ENCODE measurements around the gene PPARD.
A peak's percentile ranks its signal among the peaks of the same experiment; 100 is the strongest.

Gene PPARD

GRCh38 chr6:35385457-35386202, 43.3 kb downstream of the PPARD start:
- DNase-seq (ENCODE audit: low read depth in 1 of 2, low spot score in 1 of 2) = no peak
- H3K4me3 ChIP-seq (replicated peaks; ENCODE audit: insufficient read depth, low read length) = no peak overlapping the region
- TF ChIP-seq CTCF (IDR thresholded peaks at IDR 0.05; ENCODE audit: insufficient read depth, low read length) (no peak), SPI1 (IDR thresholded peaks at IDR 0.05; ENCODE audit: borderline replicate concordance, low read depth) (no peak), REST (IDR thresholded peaks at IDR 0.05; ENCODE audit: insufficient replicate concordance, low read depth) (no peak), GABPA (IDR thresholded peaks at IDR 0.05; ENCODE audit: low read depth) (no peak), POLR2AphosphoS5 (IDR thresholded peaks at IDR 0.05; ENCODE audit: low read depth) (no peak)
- no peaks in the 10 kb centered on the region for H3K27me3 ChIP-seq (ENCODE audit: insufficient read depth, poor library complexity, severe bottlenecking)
- H3K27ac ChIP-seq (replicated peaks) = no peak overlapping the region

- Histone ChIP-seq H3K4me3 (replicated peaks; ENCODE audit: insufficient read depth, low read length) (no peak overlapping the region), H3K27ac (replicated peaks) (no peak overlapping the region), H3K27me3 (ENCODE audit: insufficient read depth, poor library complexity, severe bottlenecking) (no peaks in the 10 kb centered on the region)
- no peak for TF ChIP-seq GABPA (IDR thresholded peaks at IDR 0.05; ENCODE audit: low read depth)
- TF ChIP-seq SPI1 (IDR thresholded peaks at IDR 0.05; ENCODE audit: borderline replicate concordance, low read depth) = no peak
- TF ChIP-seq POLR2AphosphoS5 (IDR thresholded peaks at IDR 0.05; ENCODE audit: low read depth) = no peak
- TF ChIP-seq CTCF (IDR thresholded peaks at IDR 0.05; ENCODE audit: insufficient read depth, low read length) = no peak
- no peak for TF ChIP-seq REST (IDR thresholded peaks at IDR 0.05; ENCODE audit: insufficient replicate concordance, low read depth)
- DNase-seq (ENCODE audit: low read depth in 1 of 2, low spot score in 1 of 2) = no peak
These were observed 44.6 kb downstream of the PPARD start for GRCh38 chr6:35386989-35387388.

GRCh38 chr6:35388030-35388429, 45.7 kb downstream of the PPARD start:
- Histone ChIP-seq H3K27ac (replicated peaks) (no peak overlapping the region), H3K27me3 (ENCODE audit: insufficient read depth, poor library complexity, severe bottlenecking) (no peaks in the 10 kb centered on the region), H3K4me3 (replicated peaks; ENCODE audit: insufficient read depth, low read length) (no peak overlapping the region)
- no peak for DNase-seq (ENCODE audit: low read depth in 1 of 2, low spot score in 1 of 2)
- TF ChIP-seq SPI1 (IDR thresholded peaks at IDR 0.05; ENCODE audit: borderline replicate concordance, low read depth) (peak; percentile 48; the same call in 1 of the 2 replicates), CTCF (IDR thresholded peaks at IDR 0.05; ENCODE audit: insufficient read depth, low read length) (no peak), REST (IDR thresholded peaks at IDR 0.05; ENCODE audit: insufficient replicate concordance, low read depth) (no peak), GABPA (IDR thresholded peaks at IDR 0.05; ENCODE audit: low read depth) (no peak), POLR2AphosphoS5 (IDR thresholded peaks at IDR 0.05; ENCODE audit: low read depth) (no peak)

Measured in HL-60 (cell line).